ENCODE measurements around the gene CASK.

- TF ChIP-seq EZH2 (IDR thresholded peaks at IDR 0.05; ENCODE audit: borderline replicate concordance, low read depth, low read length, severe bottlenecking) = no peak
- no peak for TF ChIP-seq CTCF (IDR thresholded peaks at IDR 0.05; ENCODE audit: borderline replicate concordance, extremely low read depth, low read length, poor library complexity, severe bottlenecking)
Observed at GRCh38 chrX:41588271-41588670, 335.1 kb downstream of the CASK start.

Measured in DND-41 (cell line).